GM21786 (cell line): ENCODE measurements around the gene ZFAND3.

Experiments
- ATAC-seq: cut with Tn5 transposase; IDR thresholded peaks from one replicate; pipeline ENCODE4 v1.9.1; 2021; ENCODE audit not compliant: unreplicated experiment

ZFAND3 gene

GRCh38 chr6:38161754-38162492, 342.4 kb downstream of the ZFAND3 start:
- ATAC-seq: no peak

GRCh38 chr6:38162493-38163185, 343.1 kb downstream of the ZFAND3 start:
- ATAC-seq: no peak

- no peak for ATAC-seq
Observed at GRCh38 chr6:38163186-38164130, 343.9 kb downstream of the ZFAND3 start.

- ATAC-seq: no peak
Observed at GRCh38 chr6:38164131-38164481, 344.6 kb downstream of the ZFAND3 start.

- no peak for ATAC-seq
Observed at GRCh38 chr6:38164671-38165108, 345.2 kb downstream of the ZFAND3 start.

GRCh38 chr6:38166411-38167240, 347.1 kb downstream of the ZFAND3 start:
- ATAC-seq: no peak

- no peak for ATAC-seq
Observed at GRCh38 chr6:38167598-38167997, 348.1 kb downstream of the ZFAND3 start.

- ATAC-seq: no peak
Observed at GRCh38 chr6:38168126-38168525, 348.6 kb downstream of the ZFAND3 start.

- ATAC-seq: no peak
Observed at GRCh38 chr6:38168699-38169098, 349.2 kb downstream of the ZFAND3 start.

GRCh38 chr6:38169221-38169976, 349.9 kb downstream of the ZFAND3 start:
- no peak for ATAC-seq

- no peak for ATAC-seq
Observed at GRCh38 chr6:38169977-38170526, 350.5 kb downstream of the ZFAND3 start.

- no peak for ATAC-seq
Observed at GRCh38 chr6:38170666-38171355, 351.3 kb downstream of the ZFAND3 start.

GRCh38 chr6:38171997-38172738, 352.6 kb downstream of the ZFAND3 start:
- no peak for ATAC-seq

- ATAC-seq: no peak
Observed at GRCh38 chr6:38172739-38173410, 353.3 kb downstream of the ZFAND3 start.

GRCh38 chr6:38173909-38174308, 354.4 kb downstream of the ZFAND3 start:
- ATAC-seq: no peak

GRCh38 chr6:38174315-38174714, 354.8 kb downstream of the ZFAND3 start:
- no peak for ATAC-seq

GRCh38 chr6:38174806-38175495, 355.4 kb downstream of the ZFAND3 start:
- no peak for ATAC-seq
